Subcutaneous adipose tissue (tissue), 4 donors: ENCODE measurements around the gene BRPF3. TPM values are rescaled to one million over a fixed set of nuclear protein-coding genes. Genes with fewer than 3 reads are reported as not detected.

Experiments used
- total RNA-seq, 4 donors: library from RNA; depleted of rRNA; stranded (reverse); fragments of >200 nt; gene quantifications; one replicate each; pipeline ENCODE4 v1.1.0, GENCODE V29; 2016
- TF ChIP-seq, protein P1 (sequence below): fragments of 450-650 bp; IDR thresholded peaks from one replicate; pipeline ENCODE4 v1.5.1; 2016; ENCODE audit warnings: low read depth, mild to moderate bottlenecking, control low read depth, antibody characterized with exemption, moderate library complexity

Gene BRPF3
- total RNA-seq, 4 donors from 2014 or later = 12.7 to 31.1 (median 20.3) TPM

DNA sequence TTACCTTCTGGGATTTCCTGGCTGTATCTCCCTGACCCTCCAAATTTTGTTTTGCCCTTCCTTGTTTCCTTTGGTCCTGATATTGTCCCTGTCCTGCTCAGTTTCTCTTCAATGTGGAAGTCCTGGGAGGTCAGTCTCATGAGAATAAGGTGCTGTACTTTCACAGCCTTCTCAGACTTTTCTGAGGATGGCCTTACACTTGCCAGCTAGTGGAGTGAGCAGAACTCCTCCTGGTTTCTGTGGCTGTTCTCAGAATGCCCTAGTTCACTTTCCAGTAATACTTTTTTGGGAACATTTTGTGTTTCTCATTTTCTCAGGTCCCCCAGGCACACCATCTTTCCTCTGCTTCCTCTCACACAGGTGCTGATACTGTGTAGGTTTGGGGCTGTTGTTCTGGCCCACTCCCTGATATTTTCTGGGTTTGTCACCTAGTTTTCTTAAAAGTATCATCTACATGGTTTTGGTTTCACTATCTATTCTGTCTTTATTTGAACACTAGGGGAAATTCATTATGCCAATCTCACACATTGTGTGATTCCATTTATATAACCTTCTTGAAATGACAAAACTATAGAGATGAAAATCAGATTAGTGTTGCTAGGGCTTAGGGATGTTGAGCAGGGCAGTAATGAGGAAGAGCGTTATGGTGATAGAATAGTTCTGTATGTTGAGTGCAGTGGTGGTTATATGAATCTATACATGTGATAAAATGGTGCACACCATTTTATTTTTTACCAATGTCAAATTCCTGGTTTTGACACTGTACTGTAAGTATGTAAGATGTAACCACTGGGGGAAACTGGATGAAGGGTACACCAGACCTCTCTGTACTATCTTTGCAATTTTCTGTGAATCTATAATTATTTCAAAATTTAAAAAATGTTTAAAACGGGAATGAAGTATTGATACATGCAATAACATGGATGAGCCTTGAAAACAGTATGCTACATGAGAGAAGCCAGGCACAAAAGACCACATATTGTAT, 27.2 kb upstream of the BRPF3 start:
- TF ChIP-seq, protein P1, sequence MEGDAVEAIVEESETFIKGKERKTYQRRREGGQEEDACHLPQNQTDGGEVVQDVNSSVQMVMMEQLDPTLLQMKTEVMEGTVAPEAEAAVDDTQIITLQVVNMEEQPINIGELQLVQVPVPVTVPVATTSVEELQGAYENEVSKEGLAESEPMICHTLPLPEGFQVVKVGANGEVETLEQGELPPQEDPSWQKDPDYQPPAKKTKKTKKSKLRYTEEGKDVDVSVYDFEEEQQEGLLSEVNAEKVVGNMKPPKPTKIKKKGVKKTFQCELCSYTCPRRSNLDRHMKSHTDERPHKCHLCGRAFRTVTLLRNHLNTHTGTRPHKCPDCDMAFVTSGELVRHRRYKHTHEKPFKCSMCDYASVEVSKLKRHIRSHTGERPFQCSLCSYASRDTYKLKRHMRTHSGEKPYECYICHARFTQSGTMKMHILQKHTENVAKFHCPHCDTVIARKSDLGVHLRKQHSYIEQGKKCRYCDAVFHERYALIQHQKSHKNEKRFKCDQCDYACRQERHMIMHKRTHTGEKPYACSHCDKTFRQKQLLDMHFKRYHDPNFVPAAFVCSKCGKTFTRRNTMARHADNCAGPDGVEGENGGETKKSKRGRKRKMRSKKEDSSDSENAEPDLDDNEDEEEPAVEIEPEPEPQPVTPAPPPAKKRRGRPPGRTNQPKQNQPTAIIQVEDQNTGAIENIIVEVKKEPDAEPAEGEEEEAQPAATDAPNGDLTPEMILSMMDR = no peak

DNA sequence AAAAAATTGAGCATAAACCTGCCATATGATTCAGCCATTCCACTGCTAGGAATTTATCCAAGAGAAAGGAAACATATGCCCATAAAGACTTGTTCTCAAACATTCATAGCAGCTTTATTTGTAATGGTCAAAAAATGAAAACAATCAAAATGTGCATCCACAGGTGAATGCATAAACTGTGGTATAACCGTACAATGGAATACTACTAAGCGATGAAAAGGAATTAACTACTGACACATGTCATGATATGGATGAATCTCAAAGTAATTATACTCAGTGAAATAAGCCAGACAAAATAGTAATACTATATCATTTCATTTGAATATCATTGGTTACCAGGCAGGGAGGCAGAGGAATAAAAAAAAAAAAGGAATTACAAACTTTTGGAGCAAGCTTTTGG, 25.8 kb upstream of the BRPF3 start:
- TF ChIP-seq, protein P1 = no peak

DNA sequence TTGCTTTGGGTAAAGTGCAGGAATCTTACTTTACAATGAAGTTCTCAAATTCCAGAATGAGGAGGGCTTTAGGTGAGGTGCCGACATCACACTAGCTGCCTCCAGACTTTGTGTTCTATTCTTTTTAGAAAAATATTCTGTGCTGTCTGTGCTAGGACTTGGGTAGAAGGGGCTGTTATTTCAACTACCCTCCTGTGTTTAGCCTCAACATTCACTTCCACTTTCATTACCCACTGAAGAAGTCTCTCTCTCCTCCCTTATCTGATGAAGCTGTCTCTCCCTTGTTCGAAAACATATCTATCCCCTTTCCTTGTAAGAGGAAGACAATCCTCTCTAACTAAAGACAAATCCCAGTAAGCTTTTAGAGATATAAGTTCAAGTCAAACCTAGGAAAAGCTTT, 25.0 kb upstream of the BRPF3 start:
- TF ChIP-seq, protein P1 = no peak

DNA sequence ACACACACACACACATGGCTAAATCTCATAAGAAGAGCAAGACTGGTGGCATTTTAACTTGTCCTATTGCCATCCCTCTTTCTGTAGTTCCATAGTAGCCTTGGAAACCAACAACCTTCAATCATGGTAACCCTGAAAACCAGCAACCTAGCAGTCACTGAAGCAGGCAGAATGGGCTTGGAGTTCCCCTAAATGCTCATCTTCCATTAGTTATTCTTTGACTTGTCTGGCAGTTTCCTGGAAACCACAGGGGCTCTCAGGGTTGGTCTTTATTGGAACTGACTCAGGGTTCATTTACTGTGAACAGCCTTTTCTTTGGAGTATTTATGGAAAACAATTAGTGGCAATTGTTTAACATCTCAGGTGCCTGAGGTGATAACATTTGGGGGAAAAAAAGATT, 19.4 kb upstream of the BRPF3 start:
- TF ChIP-seq, protein P1 = no peak

DNA sequence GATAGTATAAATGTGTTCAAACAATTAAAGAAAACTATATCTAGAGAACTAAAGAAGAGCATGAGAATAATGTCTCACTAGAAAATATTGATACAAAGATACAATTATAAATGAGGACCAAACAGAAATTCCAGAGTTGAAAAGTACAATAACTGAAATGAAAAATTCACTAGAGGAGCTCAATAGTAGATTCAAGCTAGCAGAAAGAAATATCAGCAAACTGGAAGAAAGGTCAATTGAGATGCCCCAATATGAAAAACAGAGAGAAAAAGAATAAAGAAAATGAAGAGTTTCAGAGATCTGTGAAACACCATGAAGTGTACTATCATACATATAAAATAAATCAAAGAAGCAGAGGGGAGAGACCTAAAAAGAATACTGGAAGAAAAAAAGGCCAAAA, 18.0 kb upstream of the BRPF3 start:
- TF ChIP-seq, protein P1 = no peak

DNA sequence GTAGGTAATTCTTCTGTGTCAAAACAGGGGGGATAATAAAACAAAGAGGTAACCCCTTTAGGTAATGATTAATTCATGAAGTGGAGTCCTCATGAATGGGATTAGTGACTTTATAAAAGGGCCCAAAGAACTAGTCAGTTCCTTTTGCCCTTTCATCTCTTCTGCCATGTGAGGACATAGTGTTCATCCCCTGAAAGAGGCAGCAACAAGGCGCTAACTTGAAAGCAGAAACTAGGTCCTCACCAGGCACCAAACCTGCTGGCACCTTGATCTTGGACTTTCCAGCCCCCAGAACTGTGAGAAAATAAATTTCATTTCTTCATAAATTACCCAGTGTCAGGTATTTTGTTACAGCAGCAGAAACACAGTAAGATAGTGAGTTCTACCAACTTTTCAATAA, 16.4 kb upstream of the BRPF3 start:
- TF ChIP-seq, protein P1 = no peak

DNA sequence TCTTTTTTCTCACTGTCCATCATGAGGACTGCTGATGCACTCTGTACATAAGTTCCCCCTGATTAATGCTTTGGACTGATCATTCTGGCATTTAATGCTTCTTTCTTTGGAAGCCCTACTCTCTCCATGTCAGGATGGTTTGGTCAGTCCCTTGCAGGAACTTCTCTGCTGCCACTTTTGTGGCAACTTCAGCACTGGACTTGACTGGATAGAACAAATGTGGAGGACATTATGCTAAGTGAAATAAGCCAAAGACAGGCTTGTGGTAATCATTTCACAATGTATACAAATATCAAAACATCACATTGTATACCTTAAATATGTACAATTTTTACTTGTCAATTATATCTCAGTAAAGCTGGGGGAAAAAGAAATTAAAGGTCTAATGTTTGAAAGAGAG, 12.2 kb upstream of the BRPF3 start:
- TF ChIP-seq, protein P1 = no peak
